ENCODE data around the gene SAMHD1.

SAMHD1 gene

DNA sequence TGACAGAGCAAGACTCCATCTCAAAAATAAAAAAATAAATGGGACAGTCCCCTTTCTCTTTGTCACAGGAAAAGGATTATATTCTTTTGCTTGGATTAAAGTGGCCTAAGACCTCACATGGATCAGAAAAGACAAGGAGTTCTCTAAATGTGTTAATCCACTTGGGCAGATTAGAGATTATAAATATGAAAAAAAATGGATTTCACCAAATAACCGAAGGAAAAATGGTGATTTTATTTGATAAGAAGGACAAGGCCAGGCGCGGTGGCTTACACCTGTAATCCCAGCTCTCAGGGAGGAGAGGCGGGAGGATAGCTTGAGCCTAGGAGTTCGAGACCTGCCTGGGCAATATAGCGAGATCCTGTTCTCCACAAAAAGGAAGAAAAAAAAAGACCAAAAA lies 21.8 kb downstream of the SAMHD1 start:
- Mint-ChIP-seq H3K27me3 (ENCODE audit: low read depth, poor library complexity) (peaks cover 3% of the 10 kb centered on the region), H3K9me3 (no peaks in the 10 kb centered on the region), H3K36me3 (ENCODE audit: low read depth) (peaks cover 10% of the 10 kb centered on the region), H3K4me1 (no peaks in the 10 kb centered on the region), H3K4me3 (no peak overlapping the region), H3K27ac (no peak overlapping the region)
- TF ChIP-seq, protein P1, sequence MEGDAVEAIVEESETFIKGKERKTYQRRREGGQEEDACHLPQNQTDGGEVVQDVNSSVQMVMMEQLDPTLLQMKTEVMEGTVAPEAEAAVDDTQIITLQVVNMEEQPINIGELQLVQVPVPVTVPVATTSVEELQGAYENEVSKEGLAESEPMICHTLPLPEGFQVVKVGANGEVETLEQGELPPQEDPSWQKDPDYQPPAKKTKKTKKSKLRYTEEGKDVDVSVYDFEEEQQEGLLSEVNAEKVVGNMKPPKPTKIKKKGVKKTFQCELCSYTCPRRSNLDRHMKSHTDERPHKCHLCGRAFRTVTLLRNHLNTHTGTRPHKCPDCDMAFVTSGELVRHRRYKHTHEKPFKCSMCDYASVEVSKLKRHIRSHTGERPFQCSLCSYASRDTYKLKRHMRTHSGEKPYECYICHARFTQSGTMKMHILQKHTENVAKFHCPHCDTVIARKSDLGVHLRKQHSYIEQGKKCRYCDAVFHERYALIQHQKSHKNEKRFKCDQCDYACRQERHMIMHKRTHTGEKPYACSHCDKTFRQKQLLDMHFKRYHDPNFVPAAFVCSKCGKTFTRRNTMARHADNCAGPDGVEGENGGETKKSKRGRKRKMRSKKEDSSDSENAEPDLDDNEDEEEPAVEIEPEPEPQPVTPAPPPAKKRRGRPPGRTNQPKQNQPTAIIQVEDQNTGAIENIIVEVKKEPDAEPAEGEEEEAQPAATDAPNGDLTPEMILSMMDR (IDR thresholded peaks at IDR 0.05) = no peak
- DNase-seq = no peak

DNA sequence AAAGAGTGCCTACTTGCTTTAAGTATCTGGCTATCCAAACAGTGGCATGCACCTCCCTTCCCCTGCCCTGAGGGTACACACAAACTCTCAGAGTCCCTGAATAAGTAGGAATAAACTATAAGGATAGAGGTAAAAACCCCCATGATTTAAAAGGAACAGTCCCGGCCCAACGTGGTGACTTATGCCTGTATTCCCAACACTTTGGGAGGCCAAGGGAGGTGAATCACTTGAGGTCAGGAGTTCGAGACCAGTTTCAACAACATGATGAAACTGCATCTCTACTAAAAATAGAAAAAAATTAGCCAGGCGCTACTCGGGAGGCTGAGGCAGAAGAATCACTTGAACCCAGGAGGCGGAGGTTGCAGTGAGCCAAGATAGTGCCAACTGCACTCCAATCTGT lies 22.2 kb downstream of the SAMHD1 start:
- Mint-ChIP-seq H3K4me1 (no peaks in the 10 kb centered on the region), H3K36me3 (ENCODE audit: low read depth) (peaks cover 10% of the 10 kb centered on the region), H3K4me3 (no peak overlapping the region), H3K27me3 (ENCODE audit: low read depth, poor library complexity) (peaks cover 3% of the 10 kb centered on the region), H3K9me3 (no peaks in the 10 kb centered on the region), H3K27ac (no peak overlapping the region)
- DNase-seq = no peak
- TF ChIP-seq, protein P1 (IDR thresholded peaks at IDR 0.05) = no peak

DNA sequence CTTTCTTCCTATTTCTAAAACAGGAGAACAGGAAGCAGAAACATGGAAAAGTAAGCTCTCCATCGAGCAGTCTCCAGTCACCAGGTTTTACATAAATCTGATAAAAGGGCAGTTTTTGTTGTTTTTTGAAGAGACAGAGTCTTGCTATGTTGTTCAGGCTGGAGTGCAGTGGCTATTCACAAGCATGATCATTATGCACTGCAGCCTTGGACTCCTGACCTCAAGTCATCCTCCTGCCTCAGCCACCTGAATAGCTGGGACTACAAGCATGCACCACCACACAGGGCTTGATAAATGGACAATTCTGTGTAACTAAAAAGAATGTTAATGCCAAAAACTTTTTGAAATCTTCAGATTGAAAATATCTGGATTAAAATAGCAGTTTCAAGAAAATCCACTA lies 23.8 kb downstream of the SAMHD1 start:
- Mint-ChIP-seq H3K27ac (no peak overlapping the region), H3K4me1 (peaks cover 6% of the 10 kb centered on the region), H3K4me3 (no peak overlapping the region), H3K36me3 (ENCODE audit: low read depth) (peaks cover 10% of the 10 kb centered on the region), H3K9me3 (no peaks in the 10 kb centered on the region), H3K27me3 (ENCODE audit: low read depth, poor library complexity) (peaks cover 3% of the 10 kb centered on the region)
- TF ChIP-seq, protein P1 (IDR thresholded peaks at IDR 0.05) = no peak
- no peak for DNase-seq

DNA sequence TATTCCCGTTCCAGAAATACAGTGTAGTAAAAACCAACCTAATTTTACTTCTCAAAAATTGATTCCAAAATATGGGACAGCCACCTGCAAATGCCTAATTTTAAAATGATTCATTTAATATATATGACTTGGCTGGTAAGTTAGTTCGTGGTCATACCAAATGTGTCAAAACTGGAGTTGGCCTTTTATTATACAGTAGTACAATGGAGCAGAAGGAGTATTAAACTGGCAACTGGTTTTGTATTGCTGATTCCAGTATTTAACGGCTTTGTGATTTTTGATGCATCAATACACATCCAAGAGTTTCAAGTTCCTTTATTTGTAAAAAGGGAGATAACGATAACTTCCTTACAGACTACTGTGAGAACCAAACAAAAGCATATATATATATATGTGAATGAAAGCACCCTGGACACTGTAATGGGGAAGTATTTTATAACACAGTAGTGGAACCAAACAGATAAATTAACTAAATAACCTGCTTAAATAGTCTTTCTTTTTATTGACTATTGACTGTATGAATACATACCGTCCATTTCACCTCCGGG lies 24.8 kb downstream of the SAMHD1 start:
- Mint-ChIP-seq H3K4me3 (no peak overlapping the region), H3K9me3 (no peaks in the 10 kb centered on the region), H3K27ac (no peak overlapping the region), H3K36me3 (ENCODE audit: low read depth) (peaks cover 10% of the 10 kb centered on the region), H3K27me3 (ENCODE audit: low read depth, poor library complexity) (peaks cover 3% of the 10 kb centered on the region), H3K4me1 (peaks cover 6% of the 10 kb centered on the region)
- DNase-seq = no peak
- TF ChIP-seq, protein P1 (IDR thresholded peaks at IDR 0.05) = no peak

DNA sequence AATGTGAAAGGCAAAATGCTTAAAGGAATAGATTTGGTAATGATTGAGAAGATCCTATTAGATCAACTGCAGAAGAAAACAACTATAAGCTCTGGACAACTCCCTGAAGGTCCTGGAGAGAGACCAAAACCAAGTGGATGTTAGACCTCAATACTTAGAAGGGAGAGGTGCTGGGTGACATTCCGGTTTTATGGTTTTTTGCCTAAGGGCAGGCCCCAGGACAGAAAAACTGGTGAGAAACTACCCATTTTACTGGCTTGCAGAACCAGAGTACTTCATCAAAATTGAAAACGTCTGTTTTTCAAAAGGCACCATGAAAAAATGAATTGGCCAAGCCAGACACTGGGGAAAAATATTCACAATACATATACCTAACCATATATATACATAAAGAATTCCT lies 26.3 kb downstream of the SAMHD1 start:
- Mint-ChIP-seq H3K36me3 (ENCODE audit: low read depth) (peaks cover 10% of the 10 kb centered on the region), H3K4me1 (peaks cover 6% of the 10 kb centered on the region), H3K4me3 (no peak overlapping the region), H3K27me3 (ENCODE audit: low read depth, poor library complexity) (peaks cover 3% of the 10 kb centered on the region), H3K9me3 (no peaks in the 10 kb centered on the region), H3K27ac (no peak overlapping the region)
- TF ChIP-seq, protein P1 (IDR thresholded peaks at IDR 0.05) = no peak
- DNase-seq = no peak
